SU-DHL-6 (cell line): Measurements from ENCODE around the gene CENPU.

Source experiments
- H2AFZ ChIP-seq: fragments of 200-600 bp; sonication (generic); 2 replicates; pipeline ENCODE4 v1.6.1; 2014; ENCODE audit warnings: low read depth, mild to moderate bottlenecking, moderate library complexity, mixed read lengths, antibody characterized with exemption, low read length; ENCODE audit not compliant: severe bottlenecking
- H3F3A ChIP-seq: fragments of 200-600 bp; shearing (Covaris generic); 2 replicates; pipeline ENCODE4 v1.6.0; 2016; ENCODE audit warnings: antibody characterized with exemption, mild to moderate bottlenecking; ENCODE audit not compliant: insufficient read depth
- H3K27ac ChIP-seq: fragments of 200-600 bp; sonication (generic); 2 replicates; pipeline ENCODE4 v1.5.1; 2016; ENCODE audit warnings: low read depth, mild to moderate bottlenecking, low read length, moderate library complexity, mixed read lengths
- H3K27me3 ChIP-seq: fragments of 200-600 bp; sonication (generic), shearing (Covaris generic); 2 replicates; pipeline ENCODE4 v1.6.0; 2014; ENCODE audit warnings: mild to moderate bottlenecking, low read length
- H3K36me3 ChIP-seq: fragments of 200-600 bp; sonication (generic); 2 replicates; pipeline ENCODE4 v1.6.1; 2014; ENCODE audit warnings: mild to moderate bottlenecking, low read length, mixed read lengths
- H3K4me2 ChIP-seq: fragments of 300-600, 200-600 bp; shearing (Covaris generic), sonication (generic); 2 replicates; pipeline ENCODE4 v1.6.0; 2014; ENCODE audit warnings: low read length, low read depth, mild to moderate bottlenecking; ENCODE audit not compliant: poor library complexity, severe bottlenecking
- H3K4me3 ChIP-seq: fragments of 200-600 bp; sonication (generic); 2 replicates; pipeline ENCODE4 v1.5.1; 2014; ENCODE audit warnings: antibody characterized with exemption, low read length, mild to moderate bottlenecking, mixed read lengths; ENCODE audit not compliant: insufficient read depth, poor library complexity, severe bottlenecking
- H3K79me2 ChIP-seq: fragments of 200-600 bp; sonication (generic); 2 replicates; pipeline ENCODE4 v1.6.1; 2014; ENCODE audit warnings: mild to moderate bottlenecking, low read length, moderate library complexity; ENCODE audit not compliant: insufficient read depth
- H3K9ac ChIP-seq: fragments of 200-600 bp; sonication (generic); 2 replicates; pipeline ENCODE4 v1.7.0; 2014; ENCODE audit warnings: mild to moderate bottlenecking, low read length
- H3K9me2 ChIP-seq: fragments of 200-600 bp; sonication (generic); replicated peaks from 2 replicates; pipeline ENCODE4 v1.6.1; 2014; ENCODE audit warnings: low read length; ENCODE audit not compliant: insufficient read depth
- H3K9me3 ChIP-seq: fragments of 200-600 bp; sonication (generic); 2 replicates; pipeline ENCODE4 v1.6.1; 2014; ENCODE audit warnings: low read length, mixed read lengths; ENCODE audit not compliant: insufficient read depth
- H4K20me1 ChIP-seq: fragments of 200-600 bp; sonication (generic); 2 replicates; pipeline ENCODE4 v1.6.1; 2014; ENCODE audit warnings: low read depth, mild to moderate bottlenecking, antibody characterized with exemption, low read length, moderate library complexity, mixed read lengths
- CTCF ChIP-seq: fragments of 200-600 bp; sonication (generic); IDR thresholded peaks from one replicate; pipeline ENCODE4 v1.5.1; 2017; ENCODE audit warnings: antibody characterized with exemption, mild to moderate bottlenecking, low read length, moderate library complexity; ENCODE audit not compliant: insufficient read depth, poor library complexity, severe bottlenecking
- EZH2phosphoT487 ChIP-seq: fragments of 200-600 bp; sonication (generic), shearing (Covaris generic); conservative IDR thresholded peaks from 2 replicates; pipeline ENCODE4 v1.6.1; 2018; ENCODE audit warnings: mild to moderate bottlenecking, antibody characterized with exemption, low read length, moderate library complexity, mixed read lengths

Gene CENPU

GRCh38 chr4:184764601-184765000 lies 30.7 kb upstream of the CENPU start:
- Histone ChIP-seq H3K36me3 (no peaks in the 10 kb centered on the region), H3K9me3 (no peaks in the 10 kb centered on the region), H3K4me3 (no peak overlapping the region), H3F3A (no peaks in the 10 kb centered on the region), H4K20me1 (no peaks in the 10 kb centered on the region), H2AFZ (no peak overlapping the region), H3K27ac (no peak overlapping the region), H3K79me2 (no peaks in the 10 kb centered on the region), H3K9ac (no peak overlapping the region), H3K9me2 (no peaks in the 10 kb centered on the region), H3K4me2 (no peak overlapping the region), H3K27me3 (no peaks in the 10 kb centered on the region)
- TF ChIP-seq EZH2phosphoT487 (no peak), CTCF (no peak)

GRCh38 chr4:184763150-184763780 lies 29.4 kb upstream of the CENPU start:
- Histone ChIP-seq H3K4me3 (no peak overlapping the region), H3K9me3 (no peaks in the 10 kb centered on the region), H3K27ac (no peak overlapping the region), H3K36me3 (no peaks in the 10 kb centered on the region), H3K4me2 (no peak overlapping the region), H3K9ac (no peak overlapping the region), H3K79me2 (no peaks in the 10 kb centered on the region), H3F3A (no peaks in the 10 kb centered on the region), H3K27me3 (no peaks in the 10 kb centered on the region), H4K20me1 (no peaks in the 10 kb centered on the region), H3K9me2 (no peaks in the 10 kb centered on the region), H2AFZ (no peak overlapping the region)
- TF ChIP-seq CTCF (no peak), EZH2phosphoT487 (no peak)

- H3K27ac ChIP-seq, result no peak overlapping the region
- no peak overlapping the region for H2AFZ ChIP-seq
- no peak overlapping the region for H3K9ac ChIP-seq
- no peaks in the 10 kb centered on the region for H3K79me2 ChIP-seq
- H3K9me3 ChIP-seq, result no peaks in the 10 kb centered on the region
- no peaks in the 10 kb centered on the region for H3K36me3 ChIP-seq
- no peak overlapping the region for H3K4me3 ChIP-seq
- TF ChIP-seq EZH2phosphoT487 (no peak), CTCF (no peak)
- no peaks in the 10 kb centered on the region for H4K20me1 ChIP-seq
- no peaks in the 10 kb centered on the region for H3F3A ChIP-seq
- H3K27me3 ChIP-seq, result no peaks in the 10 kb centered on the region
- H3K9me2 ChIP-seq, result no peaks in the 10 kb centered on the region
- H3K4me2 ChIP-seq, result no peak overlapping the region
Observed at GRCh38 chr4:184762100-184762499, 28.2 kb upstream of the CENPU start.
